ENCODE results near the gene BPIFB2. TPM values are rescaled to one million over a fixed set of nuclear protein-coding genes. Genes with fewer than 3 reads are reported as not detected.

Gene BPIFB2
- polyA plus RNA-seq, 1 donor (not counting 4 experiments of a cell fraction or from before 2014, with no cell fraction given) = not detected

GRCh38 chr20:32984196-32984595 is 23.3 kb upstream of the BPIFB2 start:
- DNase-seq (ENCODE audit: low read depth, low spot score) (no peak), FAIRE-seq (no peak)
- no peaks in the 10 kb centered on the region for H3K79me2 ChIP-seq (ENCODE audit: control insufficient read depth, insufficient read depth, low read length)
- no peak overlapping the region for H3K4me2 ChIP-seq (ENCODE audit: control insufficient read depth, extremely low read depth, insufficient read depth, low read depth, low read length)
- H3K27ac ChIP-seq (ENCODE audit: control insufficient read depth, insufficient read depth, low read length) = no peak overlapping the region
- TF ChIP-seq EZH2 (IDR thresholded peaks at IDR 0.05; ENCODE audit: low read length) = no peak
- dilution Hi-C loops (cut with MboI; ENCODE audit: extremely low pct_ligation_motif_present, low sequenced_read_pairs) = no loop called here
- no peaks in the 10 kb centered on the region for H3K4me1 ChIP-seq (ENCODE audit: control insufficient read depth, extremely low read depth, insufficient read depth, low read length)
- H3K9me3 ChIP-seq (ENCODE audit: control insufficient read depth, low read depth, low read length) = no peaks in the 10 kb centered on the region
- no peaks in the 10 kb centered on the region for H4K20me1 ChIP-seq (ENCODE audit: control insufficient read depth, extremely low read depth, insufficient read depth, low read length)
- no peaks in the 10 kb centered on the region for H3K9me1 ChIP-seq (ENCODE audit: control insufficient read depth, extremely low read depth, insufficient read depth, low read length)
- no peaks in the 10 kb centered on the region for H3K36me3 ChIP-seq (ENCODE audit: control insufficient read depth in 2 of 2, extremely low read depth in 1 of 2, insufficient read depth in 2 of 2, low read length in 2 of 2)
- no peak overlapping the region for H2AFZ ChIP-seq (ENCODE audit: control insufficient read depth, low read length)
- no peak overlapping the region for H3K4me3 ChIP-seq (ENCODE audit: control insufficient read depth in 2 of 3, extremely low read depth in 1 of 3, insufficient read depth in 2 of 3, low read depth in 1 of 3, low read length in 3 of 3)
- no peaks in the 10 kb centered on the region for H3K27me3 ChIP-seq (ENCODE audit: control insufficient read depth, extremely low read depth, insufficient read depth, low read length)
- no peak overlapping the region for H3K9ac ChIP-seq (ENCODE audit: control insufficient read depth, extremely low read depth, insufficient read depth, low read length)

- Histone ChIP-seq H2AFZ (ENCODE audit: control insufficient read depth, low read length) (no peak overlapping the region), H3K4me2 (ENCODE audit: control insufficient read depth, extremely low read depth, insufficient read depth, low read depth, low read length) (no peak overlapping the region), H3K4me3 (ENCODE audit: control insufficient read depth in 2 of 3, extremely low read depth in 1 of 3, insufficient read depth in 2 of 3, low read depth in 1 of 3, low read length in 3 of 3) (no peak overlapping the region), H4K20me1 (ENCODE audit: control insufficient read depth, extremely low read depth, insufficient read depth, low read length) (no peaks in the 10 kb centered on the region), H3K9me3 (ENCODE audit: control insufficient read depth, low read depth, low read length) (no peaks in the 10 kb centered on the region), H3K9ac (ENCODE audit: control insufficient read depth, extremely low read depth, insufficient read depth, low read length) (no peak overlapping the region), H3K36me3 (ENCODE audit: control insufficient read depth in 2 of 2, extremely low read depth in 1 of 2, insufficient read depth in 2 of 2, low read length in 2 of 2) (no peaks in the 10 kb centered on the region), H3K79me2 (ENCODE audit: control insufficient read depth, insufficient read depth, low read length) (no peaks in the 10 kb centered on the region), H3K4me1 (ENCODE audit: control insufficient read depth, extremely low read depth, insufficient read depth, low read length) (no peaks in the 10 kb centered on the region), H3K27me3 (ENCODE audit: control insufficient read depth, extremely low read depth, insufficient read depth, low read length) (no peaks in the 10 kb centered on the region), H3K9me1 (ENCODE audit: control insufficient read depth, extremely low read depth, insufficient read depth, low read length) (no peaks in the 10 kb centered on the region), H3K27ac (ENCODE audit: control insufficient read depth, insufficient read depth, low read length) (no peak overlapping the region)
- no peak for DNase-seq (ENCODE audit: low read depth, low spot score)
- no peak for TF ChIP-seq EZH2 (IDR thresholded peaks at IDR 0.05; ENCODE audit: low read length)
- TF ChIP-seq, protein P1, sequence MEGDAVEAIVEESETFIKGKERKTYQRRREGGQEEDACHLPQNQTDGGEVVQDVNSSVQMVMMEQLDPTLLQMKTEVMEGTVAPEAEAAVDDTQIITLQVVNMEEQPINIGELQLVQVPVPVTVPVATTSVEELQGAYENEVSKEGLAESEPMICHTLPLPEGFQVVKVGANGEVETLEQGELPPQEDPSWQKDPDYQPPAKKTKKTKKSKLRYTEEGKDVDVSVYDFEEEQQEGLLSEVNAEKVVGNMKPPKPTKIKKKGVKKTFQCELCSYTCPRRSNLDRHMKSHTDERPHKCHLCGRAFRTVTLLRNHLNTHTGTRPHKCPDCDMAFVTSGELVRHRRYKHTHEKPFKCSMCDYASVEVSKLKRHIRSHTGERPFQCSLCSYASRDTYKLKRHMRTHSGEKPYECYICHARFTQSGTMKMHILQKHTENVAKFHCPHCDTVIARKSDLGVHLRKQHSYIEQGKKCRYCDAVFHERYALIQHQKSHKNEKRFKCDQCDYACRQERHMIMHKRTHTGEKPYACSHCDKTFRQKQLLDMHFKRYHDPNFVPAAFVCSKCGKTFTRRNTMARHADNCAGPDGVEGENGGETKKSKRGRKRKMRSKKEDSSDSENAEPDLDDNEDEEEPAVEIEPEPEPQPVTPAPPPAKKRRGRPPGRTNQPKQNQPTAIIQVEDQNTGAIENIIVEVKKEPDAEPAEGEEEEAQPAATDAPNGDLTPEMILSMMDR (optimal IDR thresholded peaks at IDR 0.05 in 1 of 3, IDR thresholded peaks at IDR 0.05 in 1 of 3, conservative IDR thresholded peaks at IDR 0.05 in 1 of 3; ENCODE audit: extremely low read depth in 1 of 3, insufficient read depth in 2 of 3, low read length in 3 of 3) = no peak
- dilution Hi-C loops (cut with MboI; ENCODE audit: extremely low pct_ligation_motif_present, low sequenced_read_pairs) = no loop called here
- FAIRE-seq = no peak
These were observed 22.7 kb upstream of the BPIFB2 start for GRCh38 chr20:32984631-32985354.

GRCh38 chr20:32985596-32985995 is 21.9 kb upstream of the BPIFB2 start:
- Histone ChIP-seq H3K9me1 (ENCODE audit: control insufficient read depth, extremely low read depth, insufficient read depth, low read length) (no peaks in the 10 kb centered on the region), H3K79me2 (ENCODE audit: control insufficient read depth, insufficient read depth, low read length) (no peaks in the 10 kb centered on the region), H3K4me2 (ENCODE audit: control insufficient read depth, extremely low read depth, insufficient read depth, low read depth, low read length) (no peak overlapping the region), H3K36me3 (ENCODE audit: control insufficient read depth in 2 of 2, extremely low read depth in 1 of 2, insufficient read depth in 2 of 2, low read length in 2 of 2) (no peaks in the 10 kb centered on the region), H3K4me3 (ENCODE audit: control insufficient read depth in 2 of 3, extremely low read depth in 1 of 3, insufficient read depth in 2 of 3, low read depth in 1 of 3, low read length in 3 of 3) (no peak overlapping the region), H3K9me3 (ENCODE audit: control insufficient read depth, low read depth, low read length) (no peaks in the 10 kb centered on the region), H3K4me1 (ENCODE audit: control insufficient read depth, extremely low read depth, insufficient read depth, low read length) (no peaks in the 10 kb centered on the region), H2AFZ (ENCODE audit: control insufficient read depth, low read length) (no peak overlapping the region), H3K9ac (ENCODE audit: control insufficient read depth, extremely low read depth, insufficient read depth, low read length) (no peak overlapping the region), H4K20me1 (ENCODE audit: control insufficient read depth, extremely low read depth, insufficient read depth, low read length) (no peaks in the 10 kb centered on the region), H3K27ac (ENCODE audit: control insufficient read depth, insufficient read depth, low read length) (no peak overlapping the region), H3K27me3 (ENCODE audit: control insufficient read depth, extremely low read depth, insufficient read depth, low read length) (no peaks in the 10 kb centered on the region)
- no peak for FAIRE-seq
- no peak for DNase-seq (ENCODE audit: low read depth, low spot score)
- no peak for TF ChIP-seq EZH2 (IDR thresholded peaks at IDR 0.05; ENCODE audit: low read length)
- TF ChIP-seq, protein P1 (optimal IDR thresholded peaks at IDR 0.05 in 1 of 3, IDR thresholded peaks at IDR 0.05 in 1 of 3, conservative IDR thresholded peaks at IDR 0.05 in 1 of 3; ENCODE audit: extremely low read depth in 1 of 3, insufficient read depth in 2 of 3, low read length in 3 of 3) = no peak
- dilution Hi-C loops (cut with MboI; ENCODE audit: extremely low pct_ligation_motif_present, low sequenced_read_pairs) = no loop called here

All from keratinocyte (primary cell).